Peyer's patch (tissue), 4 donors: Measurements from ENCODE around the gene DOHH.

Experiments
- POLR2A ChIP-seq, 2 donors: fragments of 450-650 bp; IDR thresholded peaks; one replicate each; pipeline ENCODE4 v1.5.1; 2017; ENCODE audit warnings: antibody characterized with exemption in 2 of 2, mild to moderate bottlenecking in 2 of 2, moderate library complexity in 2 of 2
- TF ChIP-seq, protein P1 (sequence below), 6 experiments: fragments of 450-650 bp in 4 of 6; fragments of 200-600 bp in 2 of 6; sonication (generic) in 1 of 6; IDR thresholded peaks; one replicate each; pipeline ENCODE4 v1.5.1; 2017 to 2019; ENCODE audit warnings: antibody characterized with exemption in 6 of 6, mild to moderate bottlenecking in 3 of 6, moderate library complexity in 1 of 6

DNA sequence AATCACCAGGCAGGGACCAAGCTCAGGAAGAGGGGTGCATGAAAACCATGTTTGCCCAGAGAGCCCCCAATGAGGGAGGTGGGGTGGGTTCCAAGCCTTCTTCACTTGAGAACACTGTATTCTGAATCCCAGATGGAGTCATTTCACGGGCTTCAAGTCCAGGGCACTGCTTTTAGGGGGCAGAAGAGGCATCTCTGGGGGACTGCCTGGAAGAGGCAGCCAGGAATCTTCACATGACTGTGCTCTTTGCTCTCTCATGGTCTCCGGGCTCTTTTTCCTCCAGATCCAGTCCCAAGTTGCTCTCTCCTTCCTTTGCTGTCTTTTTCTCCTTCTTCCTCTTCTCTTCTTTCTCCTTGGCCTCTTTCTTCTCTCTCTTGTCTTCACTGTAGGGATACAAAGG is 25.9 kb downstream of the DOHH start:
- TF ChIP-seq, protein P1, sequence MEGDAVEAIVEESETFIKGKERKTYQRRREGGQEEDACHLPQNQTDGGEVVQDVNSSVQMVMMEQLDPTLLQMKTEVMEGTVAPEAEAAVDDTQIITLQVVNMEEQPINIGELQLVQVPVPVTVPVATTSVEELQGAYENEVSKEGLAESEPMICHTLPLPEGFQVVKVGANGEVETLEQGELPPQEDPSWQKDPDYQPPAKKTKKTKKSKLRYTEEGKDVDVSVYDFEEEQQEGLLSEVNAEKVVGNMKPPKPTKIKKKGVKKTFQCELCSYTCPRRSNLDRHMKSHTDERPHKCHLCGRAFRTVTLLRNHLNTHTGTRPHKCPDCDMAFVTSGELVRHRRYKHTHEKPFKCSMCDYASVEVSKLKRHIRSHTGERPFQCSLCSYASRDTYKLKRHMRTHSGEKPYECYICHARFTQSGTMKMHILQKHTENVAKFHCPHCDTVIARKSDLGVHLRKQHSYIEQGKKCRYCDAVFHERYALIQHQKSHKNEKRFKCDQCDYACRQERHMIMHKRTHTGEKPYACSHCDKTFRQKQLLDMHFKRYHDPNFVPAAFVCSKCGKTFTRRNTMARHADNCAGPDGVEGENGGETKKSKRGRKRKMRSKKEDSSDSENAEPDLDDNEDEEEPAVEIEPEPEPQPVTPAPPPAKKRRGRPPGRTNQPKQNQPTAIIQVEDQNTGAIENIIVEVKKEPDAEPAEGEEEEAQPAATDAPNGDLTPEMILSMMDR (IDR thresholded peaks at IDR 0.05): no peak
- TF ChIP-seq POLR2A (IDR thresholded peaks at IDR 0.05): no peak
